B cell (primary cell): ENCODE data around the gene FMO4.

ENCODE experiments used
- CTCF ChIP-seq: fragments of 200-600 bp; IDR thresholded peaks from one replicate; pipeline ENCODE4 v1.8.0; 2022; ENCODE audit warnings: antibody characterized with exemption, mild to moderate bottlenecking
- EZH2 ChIP-seq: IDR thresholded peaks from 2 replicates; pipeline ENCODE4 v1.6.1; 2012; ENCODE audit warnings: borderline replicate concordance, low read depth, mild to moderate bottlenecking, moderate library complexity, low read length; ENCODE audit not compliant: insufficient read depth, poor library complexity, severe bottlenecking

GRCh38 chr1:171313319-171313834 lies 606 bp upstream of the FMO4 start:
- TF ChIP-seq CTCF (no peak), EZH2 (no peak)
